GM12878 (cell line): ENCODE measurements around the gene SERTAD1. TPM values are rescaled to one million over a fixed set of nuclear protein-coding genes. Genes with fewer than 3 reads are reported as not detected.

Experiments used
- CBX5 ChIP-seq: sonication (generic); IDR thresholded peaks from 2 replicates; pipeline ENCODE4 v1.6.1; 2016; ENCODE audit warnings: low read depth, moderate library complexity, mild to moderate bottlenecking, inconsistent platforms
- CHD4 ChIP-seq: fragments of 200-600 bp; sonication (generic); IDR thresholded peaks from 2 replicates; pipeline ENCODE4 v1.6.1; 2016; ENCODE audit warnings: mild to moderate bottlenecking
- E2F8 ChIP-seq: fragments of 450-650 bp; IDR thresholded peaks from 2 replicates; pipeline ENCODE4 v1.6.1; 2018; ENCODE audit warnings: mild to moderate bottlenecking, low read depth, moderate library complexity; ENCODE audit not compliant: partially characterized antibody
- GATAD2B ChIP-seq: fragments of 450-650 bp; conservative IDR thresholded peaks from 2 replicates; pipeline ENCODE4 v1.6.1; 2017; ENCODE audit warnings: low read depth, mild to moderate bottlenecking, moderate library complexity
- IRF5 ChIP-seq: fragments of 450-650 bp; IDR thresholded peaks from 2 replicates; pipeline ENCODE4 v1.6.1; 2017; ENCODE audit warnings: borderline replicate concordance
- MTA3 ChIP-seq: IDR thresholded peaks from 2 replicates; pipeline ENCODE4 v1.6.1; 2012; ENCODE audit warnings: low read length, inconsistent platforms, borderline replicate concordance
- NRF1 ChIP-seq: conservative IDR thresholded peaks from 2 replicates; pipeline ENCODE4 v1.6.1; 2011; ENCODE audit warnings: mild to moderate bottlenecking, low read depth, low read length, improper control_type of control experiment
- PKNOX1 ChIP-seq: fragments of 450-650 bp; IDR thresholded peaks from 2 replicates; pipeline ENCODE4 v1.6.1; 2016; ENCODE audit warnings: mild to moderate bottlenecking
- PML ChIP-seq: IDR thresholded peaks from 2 replicates; pipeline ENCODE4 v1.6.1; 2012; ENCODE audit warnings: low read length, inconsistent platforms
- POLR2A ChIP-seq: IDR thresholded peaks from 2 replicates; pipeline ENCODE4 v1.6.1; 2011; ENCODE audit warnings: low read depth, mild to moderate bottlenecking, low read length
- RELA ChIP-seq: fragments of 450-650 bp; IDR thresholded peaks from 2 replicates; pipeline ENCODE4 v1.8.0; 2014; ENCODE audit warnings: borderline replicate concordance; ENCODE audit not compliant: partially characterized antibody
- SKIL ChIP-seq: fragments of 450-650 bp; IDR thresholded peaks from 2 replicates; pipeline ENCODE4 v1.6.1; 2017; ENCODE audit warnings: mild to moderate bottlenecking, low read depth, inconsistent platforms; ENCODE audit not compliant: poor library complexity, severe bottlenecking
- SMAD1 ChIP-seq: fragments of 450-650 bp; IDR thresholded peaks from 2 replicates; pipeline ENCODE4 v1.6.1; 2018; ENCODE audit warnings: mild to moderate bottlenecking, low read depth; ENCODE audit not compliant: partially characterized antibody
- STAT1 ChIP-seq: fragments of 450-650 bp; conservative IDR thresholded peaks from 2 replicates; pipeline ENCODE4 v1.6.1; 2014; ENCODE audit warnings: antibody characterized with exemption, mild to moderate bottlenecking
- ZNF274 ChIP-seq: IDR thresholded peaks from one replicate; pipeline ENCODE4 v1.8.0; 2011; ENCODE audit not compliant: insufficient read length, insufficient read depth
- polyA plus RNA-seq, 11 experiments: library from polyadenylated mRNA; depleted of rRNA in 4 of 11; unstranded in 6 of 11; stranded (reverse) in 5 of 11; fragments of >200 nt; fragmentation: Nextera tagmentation in 4 of 11; fragmentation: Illumina TruSeq in 1 of 11; extraction: Ambion mirVana in 4 of 11; extraction: Trizol in 1 of 11; gene quantifications; 1 replicate in 1 of 11; 2 replicates in 10 of 11; pipeline versions ENCODE4 v1.2.1 to v1.2.3, GENCODE V29; 2011 to 2016; ENCODE audit warnings: inconsistent platforms in 2 of 11, missing spikeins in 2 of 11, low read depth in 1 of 11
- total RNA-seq, 4 experiments: library from RNA; depleted of rRNA in 3 of 4; stranded (reverse); fragments of >200 nt in 3 of 4; fragmentation: Illumina TruSeq in 1 of 4; extraction: Trizol in 1 of 4; gene quantifications; 2 replicates each; pipeline versions ENCODE4 v1.2.1 to v1.2.3, GENCODE V29; 2013 to 2021
- TF ChIP-seq, protein P1 (sequence below): IDR thresholded peaks from 2 replicates; pipeline ENCODE4 v1.6.1; 2012; ENCODE audit warnings: mild to moderate bottlenecking, low read depth, low read length
- TF ChIP-seq, protein P2 (sequence below): fragments of 450-650 bp; IDR thresholded peaks from 2 replicates; pipeline ENCODE4 v1.6.1; 2017; ENCODE audit warnings: low read depth, mild to moderate bottlenecking, moderate library complexity

Gene SERTAD1
- total and polyA plus RNA-seq, 10 of the 15 experiments (the other 5 are each of a cell fraction or from before 2014, with no cell fraction given), result 0.23 to 14.2 (median 8.0) TPM

- TF ChIP-seq, protein P1, sequence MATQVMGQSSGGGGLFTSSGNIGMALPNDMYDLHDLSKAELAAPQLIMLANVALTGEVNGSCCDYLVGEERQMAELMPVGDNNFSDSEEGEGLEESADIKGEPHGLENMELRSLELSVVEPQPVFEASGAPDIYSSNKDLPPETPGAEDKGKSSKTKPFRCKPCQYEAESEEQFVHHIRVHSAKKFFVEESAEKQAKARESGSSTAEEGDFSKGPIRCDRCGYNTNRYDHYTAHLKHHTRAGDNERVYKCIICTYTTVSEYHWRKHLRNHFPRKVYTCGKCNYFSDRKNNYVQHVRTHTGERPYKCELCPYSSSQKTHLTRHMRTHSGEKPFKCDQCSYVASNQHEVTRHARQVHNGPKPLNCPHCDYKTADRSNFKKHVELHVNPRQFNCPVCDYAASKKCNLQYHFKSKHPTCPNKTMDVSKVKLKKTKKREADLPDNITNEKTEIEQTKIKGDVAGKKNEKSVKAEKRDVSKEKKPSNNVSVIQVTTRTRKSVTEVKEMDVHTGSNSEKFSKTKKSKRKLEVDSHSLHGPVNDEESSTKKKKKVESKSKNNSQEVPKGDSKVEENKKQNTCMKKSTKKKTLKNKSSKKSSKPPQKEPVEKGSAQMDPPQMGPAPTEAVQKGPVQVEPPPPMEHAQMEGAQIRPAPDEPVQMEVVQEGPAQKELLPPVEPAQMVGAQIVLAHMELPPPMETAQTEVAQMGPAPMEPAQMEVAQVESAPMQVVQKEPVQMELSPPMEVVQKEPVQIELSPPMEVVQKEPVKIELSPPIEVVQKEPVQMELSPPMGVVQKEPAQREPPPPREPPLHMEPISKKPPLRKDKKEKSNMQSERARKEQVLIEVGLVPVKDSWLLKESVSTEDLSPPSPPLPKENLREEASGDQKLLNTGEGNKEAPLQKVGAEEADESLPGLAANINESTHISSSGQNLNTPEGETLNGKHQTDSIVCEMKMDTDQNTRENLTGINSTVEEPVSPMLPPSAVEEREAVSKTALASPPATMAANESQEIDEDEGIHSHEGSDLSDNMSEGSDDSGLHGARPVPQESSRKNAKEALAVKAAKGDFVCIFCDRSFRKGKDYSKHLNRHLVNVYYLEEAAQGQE, result no peak
- no peak for TF ChIP-seq CBX5
- TF ChIP-seq IRF5, result no peak
- TF ChIP-seq CHD4, result no peak
- TF ChIP-seq E2F8, result no peak
- 0 out of 2 replicates have a peak, but pooled peaks have one; percentile 26 for TF ChIP-seq MTA3
- no peak for TF ChIP-seq ZNF274
- peak; percentile 41; the same call in 1 of the 2 replicates for TF ChIP-seq POLR2A
- TF ChIP-seq, protein P2, sequence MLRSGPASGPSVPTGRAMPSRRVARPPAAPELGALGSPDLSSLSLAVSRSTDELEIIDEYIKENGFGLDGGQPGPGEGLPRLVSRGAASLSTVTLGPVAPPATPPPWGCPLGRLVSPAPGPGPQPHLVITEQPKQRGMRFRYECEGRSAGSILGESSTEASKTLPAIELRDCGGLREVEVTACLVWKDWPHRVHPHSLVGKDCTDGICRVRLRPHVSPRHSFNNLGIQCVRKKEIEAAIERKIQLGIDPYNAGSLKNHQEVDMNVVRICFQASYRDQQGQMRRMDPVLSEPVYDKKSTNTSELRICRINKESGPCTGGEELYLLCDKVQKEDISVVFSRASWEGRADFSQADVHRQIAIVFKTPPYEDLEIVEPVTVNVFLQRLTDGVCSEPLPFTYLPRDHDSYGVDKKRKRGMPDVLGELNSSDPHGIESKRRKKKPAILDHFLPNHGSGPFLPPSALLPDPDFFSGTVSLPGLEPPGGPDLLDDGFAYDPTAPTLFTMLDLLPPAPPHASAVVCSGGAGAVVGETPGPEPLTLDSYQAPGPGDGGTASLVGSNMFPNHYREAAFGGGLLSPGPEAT, result peak; percentile 37; the same call in 1 of the 2 replicates
- peak; percentile 69 for TF ChIP-seq SKIL
- no peak for TF ChIP-seq RELA
- TF ChIP-seq GATAD2B, result no peak
- TF ChIP-seq NRF1, result no peak
- no peak for TF ChIP-seq PML
- TF ChIP-seq STAT1, result no peak
- no peak for TF ChIP-seq SMAD1
- no peak for TF ChIP-seq PKNOX1
Measured at GRCh38 chr19:40416918-40417642, 8.7 kb downstream of the SERTAD1 start (continued).
